GM23248 (cell line): ENCODE measurements around the gene MS4A6E. TPM values are rescaled to one million over a fixed set of nuclear protein-coding genes. Genes with fewer than 3 reads are reported as not detected.

Source experiments
- DNase-seq: peaks from one replicate; pipeline ENCODE4 v3.0.0-alpha.2; 2015
- H2AFZ ChIP-seq: fragments of 200-600 bp; sonication (generic); 2 replicates; pipeline ENCODE4 v1.6.1; 2016; ENCODE audit warnings: antibody characterized with exemption
- H3F3A ChIP-seq: fragments of 200-600 bp; sonication (generic); 2 replicates; pipeline ENCODE4 v1.6.1; 2016; ENCODE audit warnings: mild to moderate bottlenecking, antibody characterized with exemption, mixed run types; ENCODE audit not compliant: insufficient read depth
- H3K27ac ChIP-seq: fragments of 200-600 bp; sonication (generic); 2 replicates; pipeline ENCODE4 v1.5.1; 2016; ENCODE audit warnings: mild to moderate bottlenecking
- H3K27me3 ChIP-seq: fragments of 200-600 bp; sonication (generic); replicated peaks from 2 replicates; pipeline ENCODE4 v1.6.1; 2016; ENCODE audit warnings: mild to moderate bottlenecking; ENCODE audit not compliant: insufficient read depth
- H3K36me3 ChIP-seq: fragments of 200-600 bp; sonication (generic); 2 replicates; pipeline ENCODE4 v1.6.1; 2016; ENCODE audit warnings: low read depth, mild to moderate bottlenecking
- H3K4me1 ChIP-seq: fragments of 200-600 bp; sonication (generic); 2 replicates; pipeline ENCODE4 v1.6.1; 2016; ENCODE audit warnings: mild to moderate bottlenecking; ENCODE audit not compliant: insufficient read depth
- H3K4me2 ChIP-seq: fragments of 200-600 bp; sonication (generic); one replicate; pipeline ENCODE4 v1.6.1; 2016; ENCODE audit warnings: mild to moderate bottlenecking; ENCODE audit not compliant: unreplicated experiment
- H3K4me3 ChIP-seq: fragments of 200-600 bp; sonication (generic); 2 replicates; pipeline ENCODE4 v1.5.1; 2016; ENCODE audit warnings: mild to moderate bottlenecking
- H3K79me2 ChIP-seq: fragments of 200-600 bp; sonication (generic); 2 replicates; pipeline ENCODE4 v1.6.1; 2016; ENCODE audit warnings: mild to moderate bottlenecking; ENCODE audit not compliant: insufficient read depth
- H3K9ac ChIP-seq: fragments of 200-600 bp; sonication (generic); 2 replicates; pipeline ENCODE4 v1.6.1; 2016; ENCODE audit warnings: mild to moderate bottlenecking
- H3K9me2 ChIP-seq: fragments of 200-600 bp; sonication (generic); 2 replicates; pipeline ENCODE4 v1.6.1; 2016; ENCODE audit warnings: mixed run types, mild to moderate bottlenecking, moderate library complexity; ENCODE audit not compliant: insufficient read depth
- H3K9me3 ChIP-seq: fragments of 200-600 bp; sonication (generic); one replicate; pipeline ENCODE4 v1.6.1; 2017; ENCODE audit warnings: low read depth
- H4K20me1 ChIP-seq: fragments of 200-600 bp; sonication (generic); 2 replicates; pipeline ENCODE4 v1.6.0; 2016; ENCODE audit not compliant: insufficient read depth
- EZH2 ChIP-seq: fragments of 200-600 bp; sonication (generic); IDR thresholded peaks from 2 replicates; pipeline ENCODE4 v1.6.1; 2018; ENCODE audit warnings: antibody characterized with exemption, mild to moderate bottlenecking; ENCODE audit not compliant: insufficient read depth, poor library complexity, severe bottlenecking
- EZH2phosphoT487 ChIP-seq: fragments of 200-600 bp; sonication (generic); IDR thresholded peaks from 2 replicates; pipeline ENCODE4 v1.6.1; 2018; ENCODE audit warnings: antibody characterized with exemption, moderate library complexity, mild to moderate bottlenecking, low read depth; ENCODE audit not compliant: insufficient read depth
- WGBS, 2 experiments: methylation state at CpG; one replicate each; pipeline ENCODE4 v1.1.6; 2015 to 2017; ENCODE audit warnings: low lambda C conversion rate in 2 of 2, low coverage in 1 of 2; ENCODE audit errors: missing lambda C conversion rate in 2 of 2; 5-methylcytosine and 5-hydroxymethylcytosine counted together
- in situ Hi-C: fragments of 300-500 bp; cut with MboI; formaldehyde crosslinking; loops from 2 replicates; pipeline ENCODE4 v1.15.0; 2020
- polyA plus RNA-seq: library from polyadenylated mRNA; unstranded; fragments of >200 nt; fragmentation: Nextera tagmentation; extraction: Ambion mirVana; gene quantifications from 2 replicates; pipeline ENCODE4 v1.2.1, GENCODE V29; 2016
- total RNA-seq: library from RNA; depleted of rRNA; stranded (reverse); fragments of >200 nt; shearing (Covaris generic); gene quantifications from 2 replicates; pipeline ENCODE4 v1.2.3, GENCODE V29; 2014

MS4A6E gene
- total and polyA plus RNA-seq, 2 experiments from 2014 or later = not detected

DNA sequence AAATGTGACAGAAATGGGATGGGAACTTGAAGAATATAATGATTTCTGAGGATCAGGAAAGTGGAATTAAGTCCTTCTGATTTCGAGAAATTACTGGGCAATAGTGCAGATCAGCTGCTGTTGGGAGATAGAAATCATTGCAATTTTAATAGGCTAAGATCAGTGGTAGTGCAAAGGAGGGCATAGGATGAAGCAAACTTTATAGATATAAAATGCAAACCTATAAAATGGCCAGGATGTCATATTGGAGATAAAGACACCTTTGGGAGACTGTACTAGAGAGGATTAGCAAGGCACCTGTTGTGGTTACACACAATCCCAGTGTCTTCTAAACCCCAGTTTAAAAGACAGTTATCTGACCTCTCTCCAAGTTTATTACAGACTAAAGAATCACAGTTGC, 44.8 kb downstream of the MS4A6E start:
- Histone ChIP-seq H3K79me2 (no peaks in the 10 kb centered on the region), H3K9me2 (no peaks in the 10 kb centered on the region), H3K9me3 (no peaks in the 10 kb centered on the region), H4K20me1 (no peaks in the 10 kb centered on the region), H3K27me3 (no peaks in the 10 kb centered on the region), H3K4me1 (no peaks in the 10 kb centered on the region), H3F3A (no peaks in the 10 kb centered on the region), H3K27ac (no peak overlapping the region), H3K4me2 (no peak overlapping the region), H3K9ac (no peak overlapping the region), H2AFZ (no peak overlapping the region), H3K4me3 (no peak overlapping the region), H3K36me3 (no peaks in the 10 kb centered on the region)
- TF ChIP-seq EZH2 (no peak), EZH2phosphoT487 (no peak)
- in situ Hi-C loops = no loop called here
- DNase-seq = no peak
- WGBS, 2 experiments = 8 to 9% methylated on average over 1 of the region's 1 CpG

DNA sequence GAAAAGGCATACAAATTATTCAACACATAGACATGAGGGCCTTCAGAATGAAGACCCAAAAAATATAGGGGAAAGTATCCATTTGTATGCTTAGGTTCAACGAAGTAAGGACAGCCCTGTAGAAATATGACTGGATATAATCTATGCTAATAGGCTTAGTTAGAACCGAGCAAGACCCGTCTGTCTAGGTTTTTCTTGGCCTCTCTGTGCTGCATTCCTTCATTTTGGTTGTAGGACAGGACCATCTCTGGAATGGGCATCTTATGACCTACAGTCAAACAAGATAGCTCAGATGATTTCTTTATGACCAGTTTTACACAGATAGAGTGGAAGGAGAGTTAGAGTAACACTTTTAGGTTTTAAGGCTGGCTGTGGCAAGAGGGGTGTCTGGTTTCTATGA, 45.7 kb downstream of the MS4A6E start:
- DNase-seq = no peak
- Histone ChIP-seq H3K4me3 (no peak overlapping the region), H3K4me1 (no peaks in the 10 kb centered on the region), H3K9me3 (no peaks in the 10 kb centered on the region), H3K36me3 (no peaks in the 10 kb centered on the region), H4K20me1 (no peaks in the 10 kb centered on the region), H3K27me3 (no peaks in the 10 kb centered on the region), H3K79me2 (no peaks in the 10 kb centered on the region), H3F3A (no peaks in the 10 kb centered on the region), H3K27ac (no peak overlapping the region), H3K9me2 (no peaks in the 10 kb centered on the region), H3K9ac (no peak overlapping the region), H2AFZ (no peak overlapping the region), H3K4me2 (no peak overlapping the region)
- in situ Hi-C loops = no loop called here
- 14 to 23% methylated on average over 3 of the region's 3 CpGs for WGBS, 2 experiments
- TF ChIP-seq EZH2phosphoT487 = no peak
- TF ChIP-seq EZH2 = no peak

DNA sequence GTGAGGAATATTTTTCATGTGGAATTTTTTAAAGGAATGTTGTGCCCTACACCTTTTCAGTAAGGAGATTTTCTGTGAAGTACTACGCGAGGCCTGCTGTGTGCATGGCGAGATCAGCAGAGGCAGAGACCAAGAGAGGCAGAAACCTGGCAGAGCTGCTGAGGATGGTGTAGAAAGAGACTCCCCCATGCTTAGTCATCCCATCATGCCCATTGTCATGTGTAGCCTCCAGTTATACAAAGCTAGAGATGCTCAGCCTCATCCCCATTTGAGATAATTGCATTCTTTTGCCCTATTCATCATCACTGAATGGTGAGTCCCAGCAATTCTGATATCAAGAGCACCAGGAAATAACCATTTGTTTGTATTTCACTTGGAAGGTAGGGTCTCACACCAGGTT, 48.3 kb downstream of the MS4A6E start:
- Histone ChIP-seq H4K20me1 (no peaks in the 10 kb centered on the region), H3K4me2 (no peak overlapping the region), H3K36me3 (no peaks in the 10 kb centered on the region), H3K79me2 (no peaks in the 10 kb centered on the region), H3K27me3 (no peaks in the 10 kb centered on the region), H3K9ac (no peak overlapping the region), H3K4me1 (no peaks in the 10 kb centered on the region), H3K9me3 (no peaks in the 10 kb centered on the region), H3K27ac (no peak overlapping the region), H3K9me2 (no peaks in the 10 kb centered on the region), H2AFZ (no peak overlapping the region), H3F3A (no peaks in the 10 kb centered on the region), H3K4me3 (no peak overlapping the region)
- no peak for DNase-seq
- no peak for TF ChIP-seq EZH2phosphoT487
- TF ChIP-seq EZH2 = no peak
- in situ Hi-C loops = no loop called here
- WGBS, 2 experiments = 32 to 36% methylated on average over 3 of the region's 3 CpGs

DNA sequence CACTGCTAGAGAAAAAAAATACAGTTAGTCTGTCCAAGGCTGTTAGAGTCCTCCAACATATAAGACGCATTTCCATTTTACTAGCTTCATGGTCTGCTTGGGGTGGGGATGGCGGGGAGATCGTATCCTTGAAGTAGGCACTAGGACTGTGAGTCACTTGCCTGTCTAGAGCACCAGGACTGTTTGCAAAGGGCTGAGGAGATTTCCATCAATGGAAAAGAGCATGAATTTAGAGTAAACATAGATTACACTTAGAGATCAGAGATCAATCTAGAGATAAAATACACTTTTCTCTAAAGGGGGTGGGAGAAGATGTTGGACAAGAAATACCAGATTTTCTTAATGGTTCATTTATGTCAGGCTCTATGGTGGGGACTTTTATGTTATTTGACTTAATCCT, 49.5 kb downstream of the MS4A6E start:
- H3F3A ChIP-seq = no peaks in the 10 kb centered on the region
- no peak overlapping the region for H3K9ac ChIP-seq
- in situ Hi-C loops = no loop called here
- H3K4me2 ChIP-seq = no peak overlapping the region
- H3K9me2 ChIP-seq = no peaks in the 10 kb centered on the region
- H3K79me2 ChIP-seq = no peaks in the 10 kb centered on the region
- no peak overlapping the region for H3K4me3 ChIP-seq
- H3K4me1 ChIP-seq = no peaks in the 10 kb centered on the region
- H2AFZ ChIP-seq = no peak overlapping the region
- H3K27me3 ChIP-seq = no peaks in the 10 kb centered on the region
- no peak for DNase-seq
- no peaks in the 10 kb centered on the region for H3K9me3 ChIP-seq
- 45 to 48% methylated on average over 3 of the region's 3 CpGs for WGBS, 2 experiments
- H4K20me1 ChIP-seq = no peaks in the 10 kb centered on the region
- H3K36me3 ChIP-seq = no peaks in the 10 kb centered on the region
- H3K27ac ChIP-seq = no peak overlapping the region
- TF ChIP-seq EZH2 (no peak), EZH2phosphoT487 (no peak)

DNA sequence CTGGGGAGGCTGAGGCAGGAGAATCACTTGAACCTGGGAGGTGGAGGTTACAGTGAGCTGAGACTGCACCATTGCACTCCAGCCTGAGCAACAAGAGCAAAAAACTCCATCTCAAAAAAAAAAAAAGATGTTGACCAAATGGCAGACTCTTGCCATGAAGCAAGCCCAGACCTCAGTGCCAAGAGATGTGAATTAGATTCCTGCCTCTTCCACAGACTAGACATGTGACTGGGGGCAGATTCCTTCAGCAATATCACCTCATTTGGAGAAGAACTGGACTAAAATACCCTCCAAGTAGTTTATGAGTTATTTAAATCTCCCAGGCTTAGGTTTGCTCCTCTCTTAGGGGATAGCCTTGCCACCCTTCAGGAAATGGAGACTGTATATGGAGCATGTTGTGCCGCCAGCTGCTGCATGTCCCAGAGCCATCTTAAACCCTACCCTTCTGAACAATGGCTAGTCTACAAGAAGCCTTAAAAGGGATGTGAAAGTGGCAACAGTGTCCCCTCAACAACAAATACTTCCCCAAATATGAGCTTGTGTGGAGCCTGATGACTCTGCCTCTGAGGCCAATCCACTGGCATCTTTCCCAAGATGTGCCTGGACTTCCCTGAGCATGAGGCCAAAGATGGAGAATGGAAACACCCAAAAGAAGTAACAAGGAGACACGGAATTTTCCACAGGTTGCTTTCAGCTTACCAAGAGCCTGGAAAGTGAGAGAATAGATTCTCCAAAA, 50.5 kb downstream of the MS4A6E start:
- Histone ChIP-seq H3K79me2 (no peaks in the 10 kb centered on the region), H3K27me3 (no peaks in the 10 kb centered on the region), H3K4me2 (no peak overlapping the region), H3K36me3 (no peaks in the 10 kb centered on the region), H2AFZ (no peak overlapping the region), H3K4me1 (no peaks in the 10 kb centered on the region), H3K4me3 (no peak overlapping the region), H4K20me1 (no peaks in the 10 kb centered on the region), H3K9me3 (no peaks in the 10 kb centered on the region), H3K27ac (no peak overlapping the region), H3K9ac (no peak overlapping the region), H3K9me2 (no peaks in the 10 kb centered on the region), H3F3A (no peaks in the 10 kb centered on the region)
- in situ Hi-C loops = no loop called here
- 5 to 9% methylated on average over 2 of the region's 2 CpGs for WGBS, 2 experiments
- no peak for DNase-seq
- TF ChIP-seq EZH2phosphoT487 (no peak), EZH2 (no peak)
